OCI-M2 (cell line): ENCODE results near the gene ANKRD6.

Experiments used
- DNase-seq: peaks from one replicate; lab custom pipeline; 2025; ENCODE audit not compliant: unreplicated experiment; lab: John Stamatoyannopoulos, UW

ANKRD6 gene

GRCh38 chr6:89555806-89556205 lies 122.9 kb downstream of the ANKRD6 start:
- DNase-seq, result no peak

- DNase-seq, result no peak
Observed at GRCh38 chr6:89559487-89559886, 126.5 kb downstream of the ANKRD6 start.

DNA sequence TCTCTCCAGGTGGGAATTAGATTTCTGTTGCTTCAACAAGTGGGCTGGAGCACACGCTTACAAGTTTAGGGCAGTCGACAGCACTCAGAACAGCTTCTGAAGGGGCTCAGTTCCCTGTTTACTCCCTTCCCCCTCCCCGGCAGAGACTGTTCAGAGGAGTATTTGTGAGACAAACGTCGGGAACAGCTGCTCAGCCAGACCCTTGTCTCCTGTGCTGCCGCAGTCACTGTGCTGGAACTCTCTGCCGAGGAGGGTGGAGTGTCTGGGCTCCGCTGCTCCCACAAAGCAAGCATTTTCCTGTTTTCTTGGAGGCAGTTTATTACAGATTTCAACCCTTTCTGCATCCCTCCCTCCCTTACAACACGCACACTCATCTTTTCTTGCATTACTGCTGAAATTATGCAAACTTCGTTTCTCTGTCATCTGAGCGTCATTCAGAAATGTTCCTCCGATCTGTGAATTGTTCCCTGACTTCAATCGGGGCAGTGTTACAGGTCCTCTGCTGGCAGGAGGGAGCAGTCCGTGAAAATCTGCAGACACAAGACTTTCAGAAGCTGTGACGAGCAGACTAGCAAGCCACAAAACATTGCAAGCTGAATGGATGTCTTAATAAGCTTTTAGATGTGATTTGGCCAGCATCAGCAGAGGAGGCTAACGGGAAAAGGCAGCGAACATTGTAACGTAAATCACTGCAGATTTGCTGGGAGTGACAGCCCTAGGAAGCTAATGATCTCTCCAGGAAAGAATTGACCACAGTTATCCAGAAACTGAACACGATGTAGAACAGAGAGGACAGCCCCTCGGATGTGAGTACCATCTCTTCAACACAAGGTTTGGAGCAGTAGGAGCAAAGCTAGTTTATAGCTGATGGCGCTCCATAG lies 129.4 kb downstream of the ANKRD6 start:
- no peak for DNase-seq

DNA sequence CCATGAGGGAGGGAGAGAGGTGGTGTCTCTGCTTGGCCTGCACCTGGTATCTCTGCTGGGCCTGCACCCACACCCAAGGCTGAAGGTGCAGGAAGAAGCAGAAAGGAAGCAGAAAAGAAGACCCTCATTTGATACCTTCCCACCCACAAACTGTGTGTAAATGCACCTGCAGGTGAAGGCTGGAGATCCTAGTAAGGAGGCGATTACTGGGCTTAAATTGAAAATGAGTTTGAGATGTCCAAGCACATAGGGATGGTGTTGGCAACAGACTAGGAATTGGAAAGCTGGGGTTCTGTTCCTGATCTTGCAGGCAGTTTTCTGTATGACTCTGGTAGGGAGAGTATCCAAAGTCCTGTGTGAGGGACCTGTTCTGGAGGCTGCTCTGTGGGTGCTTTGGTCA lies 130.9 kb downstream of the ANKRD6 start:
- DNase-seq, result no peak

DNA sequence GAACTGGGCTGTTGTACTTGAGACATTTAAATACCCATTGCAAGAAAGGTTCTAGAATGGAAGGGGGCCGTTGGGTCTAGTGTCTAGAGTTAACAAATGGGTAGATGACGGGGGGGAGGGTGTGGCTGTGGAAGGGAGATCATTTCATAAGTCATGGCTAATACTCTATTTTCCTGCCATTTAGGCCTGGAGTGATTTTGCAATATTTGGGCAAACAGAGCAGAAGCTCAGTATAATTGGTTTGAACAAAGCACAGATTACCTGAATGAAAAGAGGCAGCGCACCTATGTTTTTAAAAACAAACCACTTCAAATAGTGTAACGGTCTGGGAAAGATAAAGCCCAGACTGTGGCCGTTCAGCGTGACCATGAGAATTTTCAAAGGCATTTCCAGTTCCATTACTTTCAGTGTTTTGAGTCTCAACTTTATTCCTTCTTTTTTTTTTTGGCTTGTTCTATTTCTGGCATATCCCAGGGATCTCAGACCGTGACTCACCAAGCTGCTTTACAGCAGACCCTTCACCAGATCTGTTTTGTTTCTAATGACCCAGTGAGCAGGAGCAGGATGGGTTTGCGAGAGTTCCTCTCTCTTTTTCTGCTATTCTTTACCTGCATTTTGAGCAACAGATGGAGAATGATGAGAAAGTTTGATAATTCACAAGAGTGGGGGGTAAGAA lies 131.9 kb downstream of the ANKRD6 start:
- no peak for DNase-seq

DNA sequence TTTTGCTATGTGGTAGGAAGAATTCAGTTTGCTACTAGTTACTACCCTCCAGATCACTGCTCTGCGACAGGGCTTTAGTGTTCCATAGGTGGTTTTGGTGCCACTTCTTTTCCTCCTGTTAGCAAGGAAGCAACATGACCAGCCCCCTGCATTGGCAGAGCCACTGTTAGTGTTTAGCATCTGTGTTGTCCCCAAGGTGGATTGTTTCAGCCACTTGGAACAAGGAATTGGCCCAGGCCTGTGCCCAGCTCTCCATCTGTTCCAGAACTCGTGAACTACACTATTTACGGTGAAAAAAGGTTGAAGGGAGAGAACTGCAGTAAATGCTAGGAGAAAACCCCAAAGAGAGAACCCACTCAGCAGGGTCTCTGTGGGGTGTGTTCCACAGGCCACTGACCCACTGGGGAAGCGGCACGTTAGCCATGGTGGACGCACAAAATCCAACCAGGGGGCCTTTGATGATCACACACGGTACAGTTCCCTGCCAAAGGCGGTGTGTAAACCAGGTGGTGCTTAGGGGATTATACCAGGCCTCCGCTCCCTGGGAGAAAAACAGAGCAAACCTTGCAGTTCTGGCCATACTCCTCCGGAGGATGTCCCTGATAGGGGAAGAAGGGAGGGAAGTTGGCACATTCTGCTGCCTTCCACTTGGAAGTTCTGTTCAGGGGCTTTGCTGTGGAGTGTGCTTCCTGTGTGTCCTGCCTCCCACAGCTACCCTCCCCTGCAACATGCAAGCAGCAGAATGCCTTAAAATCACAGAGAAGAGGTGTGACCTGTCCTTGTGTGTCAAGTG lies 133.3 kb downstream of the ANKRD6 start:
- no peak for DNase-seq

DNA sequence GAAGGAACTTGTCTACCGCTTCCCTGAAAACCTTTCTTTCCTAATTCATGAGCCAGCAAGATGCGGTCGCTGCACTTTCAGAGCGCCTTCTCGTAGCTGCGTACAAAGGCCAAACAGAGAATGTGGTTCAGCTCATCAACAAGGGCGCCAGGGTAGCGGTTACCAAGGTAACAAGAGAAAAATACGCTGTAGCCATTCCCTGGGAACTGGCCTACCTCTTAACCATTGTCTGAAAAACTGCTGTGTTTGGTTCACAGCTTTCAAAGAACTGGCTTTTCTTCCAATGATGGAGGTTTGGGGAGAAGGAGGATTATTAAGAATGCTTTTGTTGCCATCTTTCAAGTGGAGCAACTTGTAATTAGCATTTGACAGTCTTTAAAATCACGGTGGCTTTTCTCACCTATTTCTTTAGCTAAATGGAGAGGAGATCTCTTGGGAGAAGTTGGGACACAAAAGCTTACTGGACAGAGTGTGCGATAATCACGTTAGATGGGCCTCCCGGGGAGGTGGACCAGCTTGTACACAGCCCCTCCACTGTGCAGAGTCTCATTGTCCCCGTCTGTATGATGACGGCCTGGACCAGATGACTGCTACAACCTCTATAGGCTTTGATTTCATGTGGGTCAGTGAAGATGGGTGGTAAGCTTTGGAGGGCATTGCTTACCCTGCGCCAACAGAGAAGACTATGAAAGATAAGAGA lies 134.1 kb downstream of the ANKRD6 start:
- DNase-seq, result no peak

GRCh38 chr6:89567630-89568390 lies 134.9 kb downstream of the ANKRD6 start:
- DNase-seq, result no peak

DNA sequence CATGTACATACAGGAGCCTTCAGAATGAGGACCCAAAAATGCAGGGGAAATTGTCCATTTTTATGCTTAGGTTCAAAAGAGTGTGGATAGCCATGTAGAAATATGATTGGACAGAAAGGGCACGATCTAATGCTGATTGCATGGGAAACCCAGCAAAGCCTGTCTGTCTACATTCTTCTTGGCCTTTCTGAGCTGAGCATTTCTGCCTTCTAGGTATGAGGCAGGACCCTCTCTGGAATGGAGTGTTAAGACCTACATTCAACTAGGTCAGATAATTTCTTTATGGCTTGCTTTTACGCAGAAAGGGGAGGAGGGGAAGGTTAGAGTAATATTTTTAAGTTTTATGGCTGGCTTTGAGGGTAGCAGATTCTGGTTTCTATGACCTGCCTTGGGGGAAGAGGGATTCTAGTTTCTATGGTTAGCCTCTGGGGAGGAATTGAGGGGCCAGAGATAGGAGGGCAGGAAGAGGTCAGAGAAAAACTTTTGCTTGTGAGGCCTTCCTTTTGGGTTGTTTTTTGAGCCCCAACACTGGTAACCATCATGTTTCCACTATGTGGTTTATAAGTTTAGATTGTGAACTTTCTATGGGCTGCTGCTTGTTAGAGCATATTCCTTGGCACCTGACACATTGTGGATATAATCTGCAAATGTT lies 142.1 kb downstream of the ANKRD6 start:
- no peak for DNase-seq

DNA sequence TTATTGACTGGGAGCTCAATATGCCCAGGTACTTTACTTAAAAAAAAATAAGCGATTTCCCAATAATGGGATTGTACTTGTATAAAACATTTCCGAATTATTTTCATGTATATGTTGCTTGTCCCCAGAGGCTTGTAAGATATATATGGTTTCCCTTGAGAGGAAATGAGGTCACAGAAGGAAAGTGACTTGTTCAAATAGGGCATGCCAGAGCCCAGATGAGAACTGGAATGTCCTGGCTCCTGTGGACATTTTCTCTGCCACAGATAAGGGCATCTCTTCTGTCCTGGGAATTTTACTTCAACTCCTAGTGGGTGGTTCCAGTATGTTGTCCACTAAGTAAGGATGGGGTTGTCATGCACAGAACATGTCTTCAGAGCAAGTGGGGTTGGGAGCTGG lies 142.6 kb downstream of the ANKRD6 start:
- no peak for DNase-seq

DNA sequence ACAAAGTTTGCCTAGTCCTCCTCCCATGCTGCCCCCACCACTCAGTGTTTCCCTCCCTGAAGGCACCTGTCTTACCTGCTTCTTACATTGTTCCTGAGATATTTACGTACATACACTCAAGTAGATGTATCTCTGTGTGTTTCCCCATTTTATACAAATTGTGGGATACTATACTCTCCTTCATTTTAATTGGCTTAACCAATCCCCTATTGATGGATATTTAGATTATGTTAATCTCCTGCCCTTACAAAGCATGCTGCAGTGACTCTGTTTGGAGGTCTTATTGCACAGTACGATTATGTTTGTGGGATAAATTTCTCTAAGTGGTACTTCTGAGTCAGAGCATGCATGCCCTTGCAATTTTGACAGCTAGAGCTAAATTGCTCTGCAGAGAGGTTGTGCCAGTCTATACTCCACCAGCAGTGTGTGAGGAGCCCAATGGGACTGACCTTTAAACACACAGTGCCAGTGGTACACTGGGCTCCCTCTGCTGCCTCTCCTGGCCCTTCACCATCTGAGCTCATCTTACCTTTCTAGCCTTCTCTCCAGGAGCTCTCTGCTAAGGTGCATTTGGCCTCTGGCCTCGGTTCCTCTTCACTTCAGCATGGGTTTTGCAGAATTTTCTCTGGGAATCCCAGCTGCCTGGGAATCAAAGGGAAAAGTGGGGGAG lies 148.2 kb downstream of the ANKRD6 start:
- DNase-seq, result no peak

GRCh38 chr6:89581689-89582088 lies 148.7 kb downstream of the ANKRD6 start:
- DNase-seq, result no peak

DNA sequence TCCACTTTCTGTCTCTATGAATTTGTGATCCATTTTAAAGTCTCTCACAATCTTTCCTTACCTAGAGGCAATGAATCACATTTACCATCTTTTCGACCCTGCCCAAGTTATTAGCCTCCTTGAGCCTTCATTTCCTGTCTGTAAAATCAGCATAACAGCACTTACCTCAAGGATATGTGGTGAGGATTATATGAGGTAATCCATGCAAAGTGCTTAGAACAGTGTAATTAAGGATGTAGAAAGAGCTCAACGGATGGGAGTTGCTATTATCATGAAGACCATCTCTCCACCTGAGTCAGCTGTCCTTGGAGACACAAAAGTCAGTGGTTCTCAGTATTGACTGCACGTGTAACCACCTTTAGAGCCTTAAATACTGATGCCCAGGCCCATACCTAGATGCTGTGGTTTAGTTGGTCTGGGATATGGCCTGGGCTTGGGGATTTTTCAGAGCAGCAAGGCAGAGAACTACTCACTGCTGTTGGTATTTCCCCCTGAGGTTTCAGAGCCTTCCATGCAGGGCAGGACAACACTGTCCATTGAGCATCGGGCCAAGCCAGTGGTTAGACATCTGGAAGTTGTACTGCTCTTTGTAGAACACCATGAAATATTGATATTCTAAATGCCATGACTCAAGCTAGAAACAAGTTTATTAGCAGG lies 149.8 kb downstream of the ANKRD6 start:
- no peak for DNase-seq

GRCh38 chr6:89583559-89583958 lies 150.6 kb downstream of the ANKRD6 start:
- no peak for DNase-seq

DNA sequence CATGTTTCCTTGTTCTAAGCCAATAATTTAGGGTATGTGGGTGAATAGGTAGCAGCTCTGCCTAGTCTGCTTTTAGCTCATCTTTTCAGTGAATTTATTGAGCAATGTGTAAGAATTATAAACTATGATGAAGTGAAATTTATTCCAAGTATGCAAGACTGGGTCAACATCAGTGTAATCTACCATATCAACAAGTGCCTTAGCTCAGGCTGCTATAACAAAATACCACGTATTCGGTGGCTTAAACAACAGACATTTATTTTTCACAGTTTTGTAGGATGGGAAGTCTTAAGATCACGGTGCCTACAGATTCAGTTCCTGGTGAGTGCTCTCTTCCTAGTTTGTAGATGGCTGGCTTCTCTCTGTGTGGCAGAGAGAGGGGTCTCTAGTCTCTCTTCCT lies 151.6 kb downstream of the ANKRD6 start:
- DNase-seq, result no peak

GRCh38 chr6:89585154-89585553 lies 152.2 kb downstream of the ANKRD6 start:
- no peak for DNase-seq

DNA sequence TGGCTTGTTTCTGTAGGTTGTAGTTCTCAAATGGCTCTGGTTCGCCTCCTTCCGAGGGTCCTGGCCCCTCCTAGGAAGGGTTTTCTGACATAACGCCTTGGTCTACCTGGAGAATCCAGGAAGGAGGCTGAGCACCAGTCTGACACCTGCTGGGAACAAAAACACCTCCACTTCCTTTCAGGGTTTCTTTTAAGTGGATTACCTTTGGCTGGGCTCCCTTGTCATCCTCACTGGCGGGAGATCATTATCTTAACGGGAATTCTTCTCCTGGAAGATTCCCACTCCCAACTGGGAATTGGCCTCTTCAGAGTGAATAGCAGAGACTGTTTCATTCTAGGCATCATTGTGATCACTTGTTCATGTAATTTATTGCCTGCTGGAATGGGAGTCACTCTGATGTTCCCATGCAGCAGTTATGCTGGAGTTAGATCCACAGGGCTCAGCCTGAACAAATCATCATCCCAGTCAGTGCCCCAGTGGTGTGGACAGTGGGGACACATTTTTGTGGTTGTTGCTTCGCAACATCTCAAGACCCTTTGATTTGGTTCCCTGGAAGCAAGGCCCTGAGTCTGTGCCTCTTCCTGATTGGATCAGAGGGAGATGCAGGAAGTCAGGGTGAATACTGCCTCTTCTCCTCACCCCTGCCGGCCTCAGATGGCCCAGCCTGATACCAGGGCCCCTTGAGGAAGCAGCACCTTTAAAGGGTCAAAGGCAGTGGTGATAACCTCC lies 156.5 kb downstream of the ANKRD6 start:
- DNase-seq, result no peak

DNA sequence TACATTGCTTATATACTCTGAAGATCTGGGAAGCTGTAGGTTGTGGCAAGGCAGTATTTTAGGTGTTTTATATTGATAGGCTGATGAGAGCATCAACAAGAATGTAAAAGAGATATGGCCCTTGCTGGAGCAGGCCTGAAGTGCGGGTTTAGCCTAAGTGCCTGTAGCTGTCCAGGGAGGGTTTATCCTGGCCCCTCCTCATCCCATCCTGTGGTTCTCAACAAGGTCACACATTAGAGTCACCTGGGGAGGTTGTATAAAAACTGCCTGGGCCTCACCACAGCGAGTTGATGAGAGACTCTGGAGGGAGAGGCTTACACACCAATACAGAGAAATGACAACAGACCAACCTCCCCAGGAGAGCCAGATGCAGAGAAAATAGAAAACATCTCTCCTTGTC lies 157.2 kb downstream of the ANKRD6 start:
- DNase-seq, result no peak
